RPMI8226 (cell line): ENCODE results near the gene SMIM45.
A peak's percentile ranks its signal among the peaks of the same experiment; 100 is the strongest.
"Not testable (repeated sequence)": the region's sequence is repeated elsewhere in the genome, so short reads cannot be mapped to it uniquely, and the experiment has no call there.

Experiments used
- DNase-seq: peaks from one replicate; pipeline ENCODE4 v3.0.0-alpha.2; 2015

Gene SMIM45

DNA sequence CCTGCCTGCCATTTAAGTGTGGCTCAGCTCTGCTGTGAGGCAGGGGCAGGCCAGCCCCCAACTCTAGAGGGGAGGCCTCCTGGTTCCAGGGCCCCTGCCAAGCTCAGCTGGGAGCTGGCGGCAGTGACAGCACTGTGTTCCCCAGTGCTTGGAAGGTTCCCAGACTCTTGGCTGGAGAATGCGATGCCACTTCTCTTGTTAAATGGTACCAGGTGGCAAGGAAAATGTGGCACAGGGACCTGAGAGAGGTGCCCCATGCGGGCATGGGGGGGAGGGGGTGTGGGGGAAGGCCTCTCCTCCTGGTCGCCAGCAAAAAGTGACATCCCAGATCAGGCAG lies 17.0 kb upstream of the SMIM45 start:
- DNase-seq: no peak

GRCh38 chr22:41935509-41935908 lies 16.4 kb upstream of the SMIM45 start:
- DNase-seq: no peak

DNA sequence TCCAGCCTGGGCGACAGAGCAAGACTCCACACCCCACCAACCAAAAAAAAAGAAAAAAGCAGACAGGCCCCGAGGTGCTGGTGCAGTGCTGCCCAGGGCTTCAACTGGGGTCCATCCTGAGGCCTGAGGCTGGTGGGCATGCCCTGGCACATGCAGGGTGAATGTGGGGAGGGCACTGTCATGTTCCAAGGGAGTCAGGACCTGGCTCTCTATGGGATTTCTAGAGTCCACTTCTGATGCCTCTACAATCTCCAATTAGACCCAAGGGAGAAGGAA lies 15.1 kb upstream of the SMIM45 start:
- DNase-seq: no peak

DNA sequence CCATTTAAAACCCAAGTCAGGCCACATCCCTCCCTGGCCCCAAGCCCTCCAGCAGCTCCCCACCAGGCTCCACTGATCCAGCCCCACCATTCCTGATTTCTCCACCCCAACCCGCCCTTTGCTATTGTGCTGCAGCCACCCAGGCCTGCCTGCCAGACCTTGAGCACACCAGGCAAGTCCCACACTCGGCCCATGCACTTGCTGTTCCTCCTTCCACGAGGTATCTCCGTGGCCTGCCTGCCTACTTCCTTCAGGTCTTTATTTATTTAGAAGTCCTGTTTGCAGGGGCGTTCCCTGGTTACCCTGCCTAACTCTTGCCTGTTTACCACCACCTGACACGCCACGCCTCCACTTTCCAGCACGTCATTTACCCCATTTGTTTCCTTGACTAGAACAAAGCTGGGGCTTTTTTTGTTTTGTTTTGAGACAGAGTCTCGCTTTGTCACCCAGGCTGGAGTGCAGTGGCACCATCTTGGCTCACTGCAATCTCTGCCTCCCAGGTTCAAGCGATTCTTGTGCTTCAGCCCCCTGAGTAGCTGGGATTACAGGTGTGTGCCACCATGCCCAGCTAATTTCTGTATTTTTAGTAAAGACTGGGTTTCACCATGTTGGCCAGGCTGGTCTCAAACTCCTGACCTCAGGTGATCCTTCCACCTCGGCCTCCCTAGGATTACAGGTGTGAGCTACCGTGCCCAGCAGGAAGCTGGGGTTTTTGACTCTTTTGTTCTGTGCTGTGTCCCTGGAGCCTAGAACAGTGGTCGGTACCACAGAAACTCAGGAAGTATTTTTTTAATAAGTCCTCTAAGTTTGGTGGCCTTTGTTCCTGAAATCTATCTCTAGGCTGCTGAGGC lies 11.7 kb upstream of the SMIM45 start:
- DNase-seq: no peak

DNA sequence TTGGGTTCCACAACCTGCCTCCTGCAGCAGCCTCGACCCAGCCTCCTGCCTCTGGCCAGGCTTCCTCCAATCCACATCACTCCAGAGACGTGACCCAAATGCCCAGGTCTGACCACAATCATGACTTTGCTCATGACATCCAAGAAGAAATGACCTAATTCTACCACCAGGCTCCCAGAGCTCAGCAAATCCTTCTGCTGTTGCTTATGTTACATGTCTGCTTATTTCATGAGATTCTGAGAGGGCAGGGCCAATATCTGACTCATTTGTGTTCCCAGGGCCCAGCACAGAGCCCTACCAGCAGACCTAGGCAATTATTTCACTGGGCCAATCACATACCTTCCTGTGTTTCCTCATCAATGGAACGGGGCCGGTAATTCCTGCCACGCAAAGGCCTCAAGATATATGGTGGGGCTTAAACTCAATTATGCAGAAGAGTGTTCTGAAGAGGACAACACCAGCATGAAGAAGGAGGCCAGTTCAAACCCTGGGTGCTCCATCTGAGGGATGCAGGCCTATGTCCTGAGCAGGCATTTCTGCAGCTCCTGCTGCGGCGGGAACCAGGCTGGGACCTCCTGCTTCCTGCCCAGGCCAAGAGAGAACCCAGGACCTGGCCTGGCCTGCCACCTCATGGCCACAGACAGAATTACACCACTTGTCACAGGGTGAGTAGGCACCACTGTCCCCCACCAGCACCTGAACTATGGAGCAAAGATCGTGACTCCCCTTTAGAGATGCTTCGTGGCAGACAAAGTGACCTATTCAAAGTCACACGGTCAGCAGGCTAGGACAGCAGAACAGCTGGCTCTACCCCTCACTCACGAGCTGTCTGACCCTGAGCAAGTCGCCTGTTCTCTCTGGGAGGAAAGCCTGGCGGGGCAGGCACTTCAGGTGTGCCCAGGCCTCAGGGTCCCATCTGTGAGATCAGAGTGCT lies 10.9 kb upstream of the SMIM45 start:
- DNase-seq: peak; percentile 74

- DNase-seq: no peak
These were observed 8.2 kb upstream of the SMIM45 start for GRCh38 chr22:41943661-41944209.

DNA sequence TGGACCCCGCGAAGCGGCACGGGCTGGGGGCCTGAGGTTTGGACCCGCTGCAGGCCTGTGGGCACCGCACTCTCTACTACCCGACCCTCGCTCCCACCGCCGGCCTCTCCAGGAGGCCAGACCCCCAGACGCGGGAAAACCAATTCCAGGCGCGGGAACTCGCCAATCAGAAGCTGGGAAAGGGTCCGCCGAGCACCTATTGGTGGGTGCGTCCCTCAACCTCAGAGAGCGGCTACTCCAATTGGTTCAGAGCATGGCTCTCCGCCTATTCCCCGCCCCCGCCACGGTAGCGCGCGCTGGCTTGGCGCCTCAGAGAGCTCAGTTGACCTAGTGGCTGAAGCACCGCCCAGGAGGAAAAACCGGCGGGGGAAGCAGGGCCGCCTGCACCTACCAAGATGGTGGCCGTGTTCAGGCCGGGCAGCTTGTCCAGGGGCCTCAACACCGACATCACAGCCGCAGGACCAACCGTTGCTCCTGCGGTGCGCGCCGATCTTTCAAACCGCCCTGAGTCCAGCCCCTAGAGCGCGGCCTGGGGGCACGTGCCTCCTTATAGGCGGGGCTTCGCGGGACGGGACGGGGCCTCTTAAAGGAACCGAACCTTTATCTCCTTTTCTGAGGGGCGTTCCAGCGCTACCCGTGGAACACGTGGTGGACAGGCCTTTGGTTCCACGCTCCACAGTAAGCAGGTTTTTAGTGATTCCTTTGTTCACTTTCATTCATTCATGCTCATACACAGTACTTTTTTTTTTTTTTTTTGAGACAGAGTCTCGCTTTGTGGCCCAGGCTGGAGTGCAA lies 5.1 kb upstream of the SMIM45 start, which contains the start of gene CENPM:
TSS of gene CENPM (minus strand) at position 524 of the 795 bp plus-strand sequence. CDS start at position 448, 76 bp downstream.
- peak; percentile 95 for DNase-seq

- no peak for DNase-seq
These were observed 4.4 kb upstream of the SMIM45 start for GRCh38 chr22:41947424-41948080.

GRCh38 chr22:41948142-41948541 lies 3.8 kb upstream of the SMIM45 start:
- DNase-seq: no peak

GRCh38 chr22:41948928-41949296 lies 3.0 kb upstream of the SMIM45 start:
- DNase-seq: not testable (repeated sequence)

- DNase-seq: no peak
These were observed 2.5 kb upstream of the SMIM45 start for GRCh38 chr22:41949297-41949965.

DNA sequence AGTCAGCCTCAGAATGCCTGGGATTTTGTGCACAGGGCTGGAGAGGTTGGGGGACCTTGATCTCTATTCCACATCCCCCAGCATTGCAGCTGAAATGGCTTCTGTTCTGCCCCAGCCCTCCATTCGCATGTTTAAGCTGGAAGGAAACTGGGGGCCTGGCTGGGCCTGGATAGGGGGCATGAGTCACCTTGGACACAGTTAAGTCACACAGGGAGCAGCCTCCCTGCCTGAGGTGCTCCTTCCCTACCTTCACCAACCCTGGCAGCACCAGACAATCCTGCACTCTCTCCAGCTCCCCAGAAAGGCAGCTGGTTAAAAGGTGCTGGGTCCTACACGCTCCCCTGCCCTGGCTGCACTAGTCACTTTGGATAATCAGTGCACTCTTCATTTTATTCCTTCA lies 763 bp downstream of the SMIM45 start:
- DNase-seq: no peak

DNA sequence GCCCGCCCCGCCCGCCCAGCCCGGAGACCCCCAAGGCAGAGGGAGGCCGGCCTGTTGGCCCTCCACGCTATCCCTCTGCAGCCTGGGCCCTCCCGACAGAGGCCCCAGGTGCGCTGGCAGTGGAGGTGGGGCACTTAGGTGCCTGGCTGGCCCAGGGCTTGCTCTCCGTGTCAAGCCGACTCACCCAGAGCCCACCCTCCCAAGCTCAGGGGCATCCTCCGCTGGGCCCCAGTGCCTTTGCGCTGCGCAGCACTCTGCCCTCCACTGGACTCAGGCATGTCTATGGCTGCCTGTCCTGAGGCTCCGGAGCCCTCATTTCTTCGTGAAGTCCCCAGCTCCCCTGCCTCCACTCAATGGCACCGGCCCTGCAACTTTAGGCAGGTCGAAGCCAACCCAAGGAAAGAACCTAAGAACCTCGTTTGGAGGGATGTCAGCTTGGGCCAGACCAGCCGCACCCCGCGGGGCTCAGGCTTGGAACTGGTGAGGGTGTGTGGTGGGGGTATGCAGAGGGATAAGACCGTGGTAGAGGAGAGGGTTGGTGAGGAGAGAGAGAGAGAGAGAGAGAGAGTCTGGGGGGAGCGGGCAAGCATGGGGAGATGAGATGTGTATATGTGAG lies 6.1 kb downstream of the SMIM45 start:
- DNase-seq: no peak

GRCh38 chr22:41963453-41964111 lies 11.6 kb downstream of the SMIM45 start:
- no peak for DNase-seq

DNA sequence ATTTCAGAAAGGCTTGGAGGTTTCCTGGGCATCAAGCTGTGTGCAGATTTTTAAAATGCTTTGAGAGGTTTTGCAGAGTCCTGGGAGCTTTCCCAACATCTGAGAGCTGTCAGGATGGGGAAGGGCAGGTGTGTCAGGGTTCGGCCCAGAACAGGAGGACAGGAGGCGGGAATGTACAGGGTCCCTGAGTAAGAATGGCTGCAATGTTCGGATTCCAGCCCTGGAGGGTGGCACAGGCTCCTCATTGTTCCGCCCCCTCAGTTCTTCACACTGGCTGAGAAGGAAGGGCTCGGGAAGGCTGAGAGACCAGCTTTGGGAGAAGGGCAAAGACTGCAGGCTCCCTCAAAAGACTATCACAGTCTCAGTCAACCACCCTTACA lies 12.2 kb downstream of the SMIM45 start:
- no peak for DNase-seq

DNA sequence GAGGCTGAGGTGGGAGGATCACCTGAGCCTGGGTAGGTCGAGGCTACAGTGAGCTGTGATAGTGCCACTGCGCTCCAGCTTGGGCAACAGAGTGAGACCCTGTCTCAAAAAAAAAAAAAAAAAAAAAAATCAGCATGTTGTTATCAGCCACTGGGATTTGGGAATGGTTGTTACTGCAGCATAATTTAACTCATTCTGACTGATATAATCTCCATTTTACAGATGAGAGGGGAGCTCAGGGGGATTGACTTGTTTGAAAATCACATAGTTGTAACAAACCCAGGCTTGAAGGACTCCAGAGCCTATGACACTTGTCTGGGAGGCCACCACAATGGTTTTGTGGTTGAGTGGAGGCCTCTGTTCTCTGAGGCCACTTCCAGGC lies 14.3 kb downstream of the SMIM45 start:
- no peak for DNase-seq

GRCh38 chr22:41966607-41967240 lies 14.8 kb downstream of the SMIM45 start:
- DNase-seq: peak; percentile 73

DNA sequence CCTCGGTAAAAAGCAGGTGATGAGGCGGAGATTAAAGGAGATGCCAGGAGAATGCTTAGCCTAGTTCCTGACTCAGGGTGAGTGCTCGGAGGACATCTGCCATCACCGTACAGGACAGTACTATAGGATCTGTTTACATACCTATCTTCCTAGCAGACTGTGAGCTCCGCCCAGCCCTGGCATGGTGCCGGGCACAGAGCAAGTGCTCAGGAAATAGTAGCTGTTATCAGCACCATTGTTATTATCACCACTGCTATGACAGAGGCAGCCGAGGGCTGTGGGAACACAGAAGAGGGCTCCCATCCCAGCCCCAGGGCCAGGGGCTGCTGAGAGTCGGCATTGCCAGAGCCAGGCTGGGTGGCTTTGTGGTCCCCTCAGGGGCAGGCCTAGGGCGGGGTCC lies 16.7 kb downstream of the SMIM45 start:
- peak; percentile 49 for DNase-seq

- no peak for DNase-seq
These were observed 17.2 kb downstream of the SMIM45 start, which contains the start of gene SEPTIN3 for GRCh38 chr22:41969110-41969646. Gene SEPTIN3, plus strand, starts transcription at chr22:41969443. Its CDS starts 2,050 bp downstream, at chr22:41971493.

DNA sequence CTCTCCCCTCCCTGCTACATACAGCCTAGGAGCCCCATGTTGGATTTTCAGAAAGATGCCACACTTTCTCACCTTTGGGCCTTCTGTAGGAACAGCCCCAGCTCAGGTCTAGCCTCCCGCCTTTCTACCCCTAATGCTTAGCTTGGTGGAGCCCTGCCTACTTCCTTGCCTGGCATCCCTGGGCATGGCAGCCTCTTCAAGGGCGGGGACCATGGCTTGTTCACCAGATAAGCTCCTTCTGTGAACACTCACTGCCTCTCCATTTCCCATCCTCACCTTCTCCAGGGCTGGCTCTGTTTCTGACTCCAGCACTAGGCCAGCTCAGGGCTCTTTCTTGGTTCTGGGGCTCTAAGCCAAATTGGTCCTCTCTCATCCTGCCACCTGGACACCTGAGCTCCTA lies 18.7 kb downstream of the SMIM45 start:
- no peak for DNase-seq
